Right lobe of liver (tissue), 6 donors: ENCODE measurements around the gene EMC6. TPM values are rescaled to one million over a fixed set of nuclear protein-coding genes. Genes with fewer than 3 reads are reported as not detected.

ENCODE experiments used
- ATAC-seq, 4 donors: fragments of 200-7000 bp; cut with Tn5 transposase; one replicate each; pipeline ENCODE4 v1.9.1; 2020; ENCODE audit warnings: mild to moderate bottlenecking in 4 of 4, moderate library complexity in 4 of 4
- DNase-seq, 3 donors: peaks; one replicate each; pipeline ENCODE4 v3.0.0-alpha.2; 2020
- H3K27ac ChIP-seq, 3 donors: fragments of 200-600 bp; one replicate each; pipeline ENCODE4 v1.8.0; 2022
- H3K27me3 ChIP-seq, 2 donors: fragments of 200-600 bp; one replicate each; pipeline ENCODE4 v1.8.0; 2022
- H3K36me3 ChIP-seq, 4 donors: fragments of 200-600 bp; sonication (generic) in 1 of 4; one replicate each; pipeline versions ENCODE4 v1.5.1 to v1.8.0; 2017 to 2022; ENCODE audit warnings: control low read depth in 1 of 4
- H3K4me1 ChIP-seq, 4 donors: fragments of 200-600 bp; sonication (generic) in 1 of 4; one replicate each; pipeline versions ENCODE4 v1.5.1 to v1.8.0; 2017 to 2022; ENCODE audit warnings: control low read depth in 1 of 4
- H3K4me3 ChIP-seq, 3 donors: fragments of 200-600 bp; one replicate each; pipeline ENCODE4 v1.8.0; 2022
- H3K9me3 ChIP-seq, 4 donors: fragments of 200-600 bp; sonication (generic) in 1 of 4; one replicate each; pipeline versions ENCODE4 v1.5.1 to v1.8.0; 2017 to 2022; ENCODE audit warnings: control low read depth in 1 of 4
- CTCF ChIP-seq, 4 donors: fragments of 200-600 bp in 3 of 4; fragments of 450-650 bp in 1 of 4; IDR thresholded peaks; one replicate each; pipeline versions ENCODE4 v1.5.1 to v1.8.0; 2016 to 2022; ENCODE audit warnings: antibody characterized with exemption in 4 of 4, mild to moderate bottlenecking in 2 of 4
- POLR2A ChIP-seq: fragments of 450-650 bp; IDR thresholded peaks from one replicate; pipeline ENCODE4 v1.6.1; 2017; ENCODE audit warnings: antibody characterized with exemption, mild to moderate bottlenecking
- WGBS: methylation state at CpG from one replicate; pipeline ENCODE4 v1.1.6; 2018; ENCODE audit warnings: low coverage, low lambda C conversion rate; ENCODE audit not compliant: insufficient coverage; ENCODE audit errors: missing lambda C conversion rate; 5-methylcytosine and 5-hydroxymethylcytosine counted together
- intact Hi-C, 2 donors: fragments of 100-400 bp; cut with DNase I; formaldehyde crosslinking; loops; one replicate each; pipeline versions ENCODE4 v1.11.2 to v1.14.1; 2022
- total RNA-seq, 6 experiments: library from RNA; depleted of rRNA in 2 of 6; stranded (reverse); fragments of >200 nt in 2 of 6; fragmentation: NEBNext Ultra II Directional in 3 of 6; extraction: Animal tissue kit (Norgen Biotek cat#: 25700) in 3 of 6; gene quantifications; one replicate each; pipeline versions ENCODE4 v1.1.0 to v1.2.4, GENCODE V29; 2016 to 2023
- donor health status: DM: no; HTN: yes; CAD: no.
- donor health status: DM: no; HTN: no; CAD: no.
- donor health status: DM: no; HTN: no; CAD: no.
- donor health status: DM: no; HTN: yes; CAD: no.
- donor health status: DM: no; HTN: yes; CAD: no.

Gene EMC6
- total RNA-seq, 6 experiments from 2014 or later: 19.7 to 27.7 (median 24.4) TPM

GRCh38 chr17:3665834-3666233 is 2.8 kb upstream of the EMC6 start:
- intact Hi-C loops: no loop called here
- WGBS: 60% methylated on average over 1 of the region's 5 CpGs
- H3K9me3 ChIP-seq: no peaks in the 10 kb centered on the region
- H3K27me3 ChIP-seq: no peaks in the 10 kb centered on the region
- H3K4me3 ChIP-seq: no peak overlapping the region
- no peak for TF ChIP-seq POLR2A
- no peak for TF ChIP-seq CTCF (IDR thresholded peaks at IDR 0.05)
- no peak overlapping the region for H3K27ac ChIP-seq
- H3K36me3 ChIP-seq: no peaks in the 10 kb centered on the region
- ATAC-seq: no peak
- DNase-seq: peak in 1 of 3 donors; percentile 17
- H3K4me1 ChIP-seq: peaks cover 0 to 30% (median 6%) of the 10 kb centered on the region in 4 donors

- ATAC-seq: no peak
- peak in 1 of 3 donors; percentile 22 for DNase-seq
- TF ChIP-seq POLR2A (no peak), CTCF (IDR thresholded peaks at IDR 0.05) (no peak)
- H3K4me1 ChIP-seq: peaks cover 0 to 24% (median 4%) of the 10 kb centered on the region in 4 donors
- no peak overlapping the region for H3K4me3 ChIP-seq
- H3K9me3 ChIP-seq: no peaks in the 10 kb centered on the region
- 90% methylated on average over 1 of the region's 6 CpGs for WGBS
- H3K27me3 ChIP-seq: no peaks in the 10 kb centered on the region
- H3K27ac ChIP-seq: no peak overlapping the region
- no peaks in the 10 kb centered on the region for H3K36me3 ChIP-seq
- intact Hi-C loops: no loop called here
These were observed 2.1 kb upstream of the EMC6 start for GRCh38 chr17:3666516-3666915.

- 7% methylated on average over 11 of the region's 39 CpGs for WGBS
- intact Hi-C loops: no loop called here
- Histone ChIP-seq H3K27ac (peak overlapping the region; percentile 80 to 92 (median 81)), H3K4me1 (peaks cover 0 to 17% (median 1%) of the 10 kb centered on the region in 4 donors), H3K27me3 (no peaks in the 10 kb centered on the region), H3K4me3 (peak overlapping the region; percentile 91 to 97 (median 92)), H3K36me3 (no peaks in the 10 kb centered on the region), H3K9me3 (no peaks in the 10 kb centered on the region)
- peak; percentile 84 to 90 (median 85) for DNase-seq
- peak; percentile 61 to 78 (median 70) for ATAC-seq
- TF ChIP-seq CTCF (IDR thresholded peaks at IDR 0.05) (no peak), POLR2A (no peak)
These were observed 990 bp upstream of the EMC6 start for GRCh38 chr17:3667366-3668278.

GRCh38 chr17:3669085-3669347 is 404 bp downstream of the EMC6 start:
- peaks cover 0 to 17% (median 1%) of the 10 kb centered on the region in 4 donors for H3K4me1 ChIP-seq
- no peaks in the 10 kb centered on the region for H3K36me3 ChIP-seq
- ATAC-seq (no peak), DNase-seq (no peak)
- intact Hi-C loops: no loop called here
- 0% methylated on average over 3 of the region's 32 CpGs for WGBS
- H3K4me3 ChIP-seq: peak overlapping the region; percentile 91 to 97 (median 92)
- H3K9me3 ChIP-seq: no peaks in the 10 kb centered on the region
- peak overlapping the region; percentile 46 to 81 (median 75) for H3K27ac ChIP-seq
- H3K27me3 ChIP-seq: no peaks in the 10 kb centered on the region
- TF ChIP-seq POLR2A: no peak
- TF ChIP-seq CTCF (IDR thresholded peaks at IDR 0.05): no peak
